GM18511 (cell line): ENCODE data around the gene TTC23L.
A peak's percentile ranks its signal among the peaks of the same experiment; 100 is the strongest.
"Not testable (repeated sequence)": the region's sequence is repeated elsewhere in the genome, so short reads cannot be mapped to it uniquely, and the experiment has no call there.

Experiments
- ATAC-seq: cut with Tn5 transposase; IDR thresholded peaks from one replicate; pipeline ENCODE4 v1.9.1; 2021; ENCODE audit warnings: mild to moderate bottlenecking, moderate library complexity; ENCODE audit not compliant: unreplicated experiment

TTC23L gene

DNA sequence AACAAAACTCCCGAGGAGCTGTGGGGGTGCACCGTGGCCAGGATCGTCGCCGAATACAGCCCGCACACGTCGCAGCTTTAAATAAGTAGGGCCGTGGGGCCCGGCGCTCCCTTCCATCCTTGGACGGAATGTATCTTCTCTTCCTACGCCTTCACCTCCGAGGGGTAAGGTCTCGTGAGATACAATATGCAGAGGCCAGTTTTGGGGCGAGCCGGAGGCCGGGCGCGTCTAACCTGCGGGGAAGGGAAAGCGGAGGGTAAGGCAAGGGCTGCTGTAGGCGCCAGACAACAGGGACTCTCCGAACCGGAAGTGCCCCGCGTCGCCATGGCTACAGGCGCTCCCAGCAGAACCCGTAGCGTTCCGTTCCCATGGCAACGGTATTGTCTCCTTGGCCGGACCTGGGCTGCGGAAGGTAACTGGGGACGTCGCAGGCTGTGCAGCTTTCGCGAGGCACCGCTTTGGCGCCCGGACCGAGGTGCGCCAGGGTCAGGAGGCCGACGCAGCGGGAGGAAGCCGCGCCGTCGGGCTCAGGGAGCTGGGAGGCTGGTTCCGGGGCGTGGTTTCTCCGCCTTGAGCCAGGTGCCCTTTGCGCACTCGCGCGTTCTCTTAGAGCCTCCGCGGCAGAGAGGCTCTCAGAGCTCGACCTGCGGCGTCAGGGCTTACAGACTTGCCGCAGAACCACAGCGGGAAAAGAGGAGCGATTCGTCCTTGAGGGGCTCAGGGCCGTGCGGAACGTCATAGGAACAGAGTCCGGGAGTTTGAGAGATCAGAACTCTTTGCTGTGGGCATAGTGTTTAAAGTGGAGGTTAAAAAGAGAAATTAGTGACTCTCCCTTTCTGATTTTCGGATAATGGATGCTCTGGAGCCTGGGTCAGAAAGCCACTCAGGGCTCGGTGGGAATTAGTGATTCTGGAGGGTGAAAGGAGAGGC is at the start of gene TTC23L:
TSS of gene TTC23L (plus strand) at position 380 of the 930 bp plus-strand sequence. CDS start 1,508 bp downstream, outside the sequence.
- peak; percentile 98 for ATAC-seq

- ATAC-seq, result no peak
Observed at GRCh38 chr5:34789639-34790038, 49.3 kb upstream of the TTC23L start.

GRCh38 chr5:34790069-34790468 is 48.9 kb upstream of the TTC23L start:
- no peak for ATAC-seq

GRCh38 chr5:34791761-34792244 is 47.2 kb upstream of the TTC23L start:
- ATAC-seq, result no peak

DNA sequence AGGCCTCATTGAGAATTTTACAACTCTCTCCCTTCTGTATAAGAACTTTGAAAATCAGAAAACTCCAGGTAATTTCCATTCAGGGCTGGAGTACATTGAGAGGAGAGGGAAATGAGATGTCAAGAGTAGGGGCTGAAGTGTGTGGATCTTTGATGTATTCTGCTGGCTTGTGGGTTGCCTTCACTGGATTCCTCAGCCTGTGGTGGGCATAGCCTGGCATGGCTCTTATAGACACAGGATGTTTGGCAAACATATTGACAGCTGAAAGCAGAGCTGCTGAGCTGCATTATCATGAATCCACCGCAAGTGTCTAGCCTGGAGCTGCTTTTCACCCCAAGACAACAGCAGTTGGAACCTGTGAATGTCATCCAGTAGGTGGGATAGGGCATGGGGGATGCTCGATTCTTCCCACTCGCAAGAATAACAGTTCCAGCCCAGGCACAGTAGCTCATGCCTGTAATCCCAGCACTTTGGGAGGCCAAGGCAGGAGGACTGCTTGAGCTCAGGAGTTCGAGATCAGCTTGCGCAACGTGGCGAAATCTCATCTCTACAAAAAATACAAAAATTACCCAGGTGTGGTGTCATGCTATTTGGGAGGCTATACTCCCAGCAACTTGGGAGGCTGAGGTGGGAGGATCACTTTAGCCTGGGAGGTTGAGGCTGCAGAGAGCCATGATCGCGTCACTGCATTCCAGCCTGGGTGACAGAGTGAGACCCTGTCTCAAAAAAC is 36.0 kb upstream of the TTC23L start:
- no peak for ATAC-seq

DNA sequence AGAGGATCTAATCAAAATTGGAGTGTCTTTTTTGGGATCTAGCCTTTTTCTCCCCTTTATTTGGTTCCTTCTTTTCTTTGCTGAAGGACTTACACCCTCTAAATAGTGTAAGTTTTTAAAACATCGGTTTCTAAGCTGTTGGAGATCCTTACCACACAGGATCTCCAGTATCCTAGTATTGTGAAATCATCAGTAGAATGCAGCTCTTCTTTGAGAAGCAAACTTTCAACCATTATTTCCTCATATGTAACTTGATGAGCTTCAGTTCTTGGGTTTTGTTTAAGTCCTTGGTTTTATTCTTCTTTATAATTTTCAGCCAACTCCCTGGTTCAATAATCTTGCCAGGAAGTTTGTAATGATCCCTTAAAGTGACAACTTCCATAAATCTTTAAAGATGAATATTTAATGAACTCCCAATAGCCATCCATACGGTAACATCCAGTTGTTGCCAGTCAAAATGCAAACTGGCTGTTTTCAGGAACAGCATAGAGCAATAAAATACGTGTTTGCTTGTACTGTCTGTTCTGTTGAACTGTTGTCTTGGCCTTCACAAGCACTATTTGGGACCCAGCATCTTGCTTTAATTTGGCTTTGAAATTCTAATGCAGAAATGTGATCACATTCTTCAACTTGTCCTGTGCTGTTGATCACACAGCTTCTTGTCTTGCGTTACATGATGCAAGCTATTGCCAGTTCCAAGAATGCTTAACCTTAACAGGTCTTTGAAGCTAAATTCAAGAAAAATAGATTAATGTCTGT is 34.8 kb upstream of the TTC23L start:
- ATAC-seq, result no peak

GRCh38 chr5:34804913-34805312 is 34.1 kb upstream of the TTC23L start:
- ATAC-seq, result no peak

- no peak for ATAC-seq
Observed at GRCh38 chr5:34806532-34806931, 32.4 kb upstream of the TTC23L start.

DNA sequence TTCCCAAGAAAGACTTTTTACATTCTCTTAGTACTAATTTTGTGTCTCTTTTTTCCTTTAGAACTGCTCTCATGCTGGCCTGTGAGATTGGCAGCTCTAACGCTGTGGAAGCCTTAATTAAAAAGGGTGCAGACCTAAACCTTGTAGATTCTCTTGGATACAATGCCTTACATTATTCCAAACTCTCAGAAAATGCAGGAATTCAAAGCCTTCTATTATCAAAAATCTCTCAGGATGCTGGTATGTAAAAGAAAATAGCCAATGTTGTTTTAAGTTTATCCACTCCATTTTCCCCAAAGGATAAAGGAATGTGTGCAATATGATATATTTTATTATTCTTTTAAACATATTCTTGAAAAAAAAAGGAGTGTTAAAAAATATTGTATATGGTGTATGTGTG is 27.3 kb upstream of the TTC23L start:
- no peak for ATAC-seq

DNA sequence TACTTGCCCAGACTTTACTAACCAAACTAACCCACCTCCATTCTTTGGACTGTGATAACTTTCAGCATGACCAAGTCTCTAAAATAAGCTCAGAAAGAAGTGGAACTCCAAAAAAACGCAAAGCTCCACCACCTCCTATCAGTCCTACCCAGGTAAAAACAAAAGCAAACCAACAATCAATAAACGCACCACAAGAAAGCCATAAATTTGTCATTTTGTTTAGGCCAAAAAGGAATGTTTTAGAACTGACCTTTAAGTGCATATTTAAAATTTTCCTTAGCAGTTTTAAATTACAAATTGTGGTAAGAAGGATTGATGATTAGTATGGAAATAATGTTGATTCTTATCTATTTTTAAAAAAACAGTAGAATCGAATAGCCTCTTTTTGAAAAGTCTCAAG is 25.5 kb upstream of the TTC23L start:
- ATAC-seq, result no peak

- ATAC-seq, result no peak
Observed at GRCh38 chr5:34817558-34818351, 21.2 kb upstream of the TTC23L start.

GRCh38 chr5:34818717-34819116 is 20.2 kb upstream of the TTC23L start:
- ATAC-seq, result no peak

DNA sequence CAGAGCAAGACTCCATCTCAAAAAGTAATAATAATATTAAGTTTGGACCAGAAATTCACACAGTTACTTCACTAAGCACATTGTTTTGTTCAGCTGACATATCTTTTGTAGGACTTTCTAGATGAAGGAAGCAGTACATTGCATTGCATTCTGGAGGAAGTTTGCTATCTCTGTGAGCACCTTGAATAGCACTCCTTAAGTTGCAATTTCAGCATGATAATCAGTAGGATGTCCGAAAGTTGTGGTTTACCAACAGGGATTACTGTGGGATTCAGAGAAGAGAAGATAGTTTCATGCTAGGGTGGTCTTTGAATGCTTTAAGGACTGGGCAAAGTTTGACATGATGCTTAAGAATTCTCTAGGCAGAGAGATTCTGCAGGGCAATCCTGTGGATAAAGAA is 18.4 kb upstream of the TTC23L start:
- no peak for ATAC-seq

- ATAC-seq, result no peak
Observed at GRCh38 chr5:34822956-34823715, 15.8 kb upstream of the TTC23L start.

DNA sequence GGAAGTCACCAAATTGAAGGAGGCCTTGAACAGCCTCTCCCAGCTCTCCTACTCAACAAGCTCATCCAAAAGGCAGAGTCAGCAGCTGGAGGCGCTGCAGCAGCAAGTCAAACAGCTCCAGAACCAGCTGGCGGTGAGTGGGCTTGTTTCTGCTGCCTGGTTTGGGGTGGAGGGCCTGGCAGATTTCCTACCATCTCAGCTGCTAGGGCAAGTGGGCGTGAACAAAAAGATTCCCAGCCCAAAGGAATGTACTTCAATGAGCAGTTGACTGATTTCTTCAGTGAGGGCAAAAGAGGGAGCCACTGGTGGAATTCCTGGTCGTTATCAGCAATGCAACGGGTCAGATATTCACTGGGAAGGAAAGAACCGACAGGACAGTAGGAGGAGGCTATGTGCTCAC is 12.6 kb upstream of the TTC23L start:
- ATAC-seq, result no peak

- no peak for ATAC-seq
Observed at GRCh38 chr5:34827588-34828506, 11.1 kb upstream of the TTC23L start.

- ATAC-seq, result not testable (repeated sequence)
Observed at GRCh38 chr5:34830827-34831226, 8.1 kb upstream of the TTC23L start.

DNA sequence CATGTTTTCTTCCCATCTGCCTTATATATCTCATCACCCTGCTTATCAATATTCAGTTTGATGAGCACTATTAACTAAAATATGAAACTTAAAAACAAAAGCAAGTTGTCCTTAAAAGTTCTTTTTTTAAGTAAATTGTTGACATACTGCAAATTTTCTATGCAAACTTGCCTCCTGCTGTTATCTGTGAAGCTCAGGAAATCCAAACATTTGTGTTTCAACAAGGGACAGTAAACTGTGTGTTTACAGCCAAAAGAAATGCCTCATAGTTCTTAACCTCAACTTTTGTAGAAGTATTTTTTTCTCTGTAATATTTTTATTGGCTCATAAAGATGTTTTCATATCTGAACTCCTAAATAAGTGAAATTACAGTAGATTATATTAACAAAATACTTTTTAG is 7.7 kb upstream of the TTC23L start:
- no peak for ATAC-seq

DNA sequence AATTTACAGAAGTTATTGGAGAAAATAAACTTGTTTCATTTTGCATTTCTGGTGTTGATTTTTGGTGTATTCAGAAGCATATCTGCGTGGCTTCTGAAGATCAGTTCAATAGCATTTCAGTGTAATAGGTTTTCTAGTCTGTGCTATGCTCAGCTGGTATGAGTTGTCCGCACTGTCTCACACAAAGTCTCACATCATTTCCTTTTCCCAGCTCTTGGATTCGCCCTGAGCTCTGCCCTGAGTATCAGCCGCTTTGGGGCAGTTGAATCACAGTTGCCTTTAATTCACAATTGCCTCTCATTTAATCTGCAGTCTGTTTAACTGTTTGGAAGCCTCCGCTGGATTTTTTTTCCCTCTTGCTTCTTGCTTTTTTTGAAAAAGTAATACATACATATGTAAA is 6.4 kb upstream of the TTC23L start:
- no peak for ATAC-seq
